ENCODE data around the gene SAP30BP. TPM values are rescaled to one million over a fixed set of nuclear protein-coding genes. Genes with fewer than 3 reads are reported as not detected.

SAP30BP gene
- total RNA-seq, 2 experiments from 2014 or later: 81.4 to 92.7 TPM

GRCh38 chr17:75706042-75706728 lies 39.0 kb downstream of the SAP30BP start:
- H3K27ac Mint-ChIP-seq: no peak overlapping the region

GRCh38 chr17:75707079-75707571 lies 40.0 kb downstream of the SAP30BP start:
- ChIA-PET CTCF (interaction anchor here (0.7 kb wide), 1 partner anchor 41 kb away, joined by 4 read pairs; no protein-coding TSS in a partner anchor), POLR2A (no interaction called here)
- no peaks in the 10 kb centered on the region for H3K9me3 Mint-ChIP-seq
- DNase-seq: no peak
- no peak overlapping the region for H3K4me3 Mint-ChIP-seq
- H3K27me3 Mint-ChIP-seq: no peaks in the 10 kb centered on the region
- no peak overlapping the region for H3K27ac Mint-ChIP-seq
- peaks cover 33% of the 10 kb centered on the region for H3K36me3 Mint-ChIP-seq
- intact Hi-C loops (cut with micrococcal nuclease): no loop called here
- no peaks in the 10 kb centered on the region for H3K4me1 Mint-ChIP-seq (ENCODE audit: low read depth)

More at GRCh38 chr17:75706042-75706728, 39.0 kb downstream of the SAP30BP start:
- CTCF ChIA-PET: interaction anchor here (0.7 kb wide), 1 partner anchor 42 kb away, joined by 4 read pairs; no protein-coding TSS in a partner anchor
- H3K9me3 Mint-ChIP-seq: no peaks in the 10 kb centered on the region
- no peak for DNase-seq
- H3K4me1 Mint-ChIP-seq (ENCODE audit: low read depth): no peaks in the 10 kb centered on the region
- intact Hi-C loops (cut with micrococcal nuclease): no loop called here
- H3K4me3 Mint-ChIP-seq: no peak overlapping the region
- H3K27me3 Mint-ChIP-seq: no peaks in the 10 kb centered on the region
- POLR2A ChIA-PET: no interaction called here
- H3K36me3 Mint-ChIP-seq: peaks cover 39% of the 10 kb centered on the region

GRCh38 chr17:75712446-75712845 lies 45.3 kb downstream of the SAP30BP start:
- intact Hi-C loops (cut with micrococcal nuclease): no loop called here
- peaks cover 3% of the 10 kb centered on the region for H3K27me3 Mint-ChIP-seq
- no peak overlapping the region for H3K4me3 Mint-ChIP-seq
- no peak for DNase-seq
- ChIA-PET CTCF (no interaction called here), POLR2A (no interaction called here)
- H3K9me3 Mint-ChIP-seq: no peaks in the 10 kb centered on the region
- no peaks in the 10 kb centered on the region for H3K4me1 Mint-ChIP-seq (ENCODE audit: low read depth)
- no peak overlapping the region for H3K27ac Mint-ChIP-seq
- peaks cover 9% of the 10 kb centered on the region for H3K36me3 Mint-ChIP-seq

GRCh38 chr17:75719732-75720131 lies 52.6 kb downstream of the SAP30BP start:
- CTCF ChIA-PET: interaction anchor here (1.0 to 2.3 kb wide), 4 partner anchors 27 to 86 kb away, joined by 4 to 7 read pairs (median 6); partner anchors contain the start of gene SMIM5
- Mint-ChIP-seq H3K4me1 (ENCODE audit: low read depth) (peaks cover 3% of the 10 kb centered on the region), H3K4me3 (no peak overlapping the region), H3K9me3 (no peaks in the 10 kb centered on the region), H3K27ac (no peak overlapping the region), H3K36me3 (no peaks in the 10 kb centered on the region), H3K27me3 (peaks cover 11% of the 10 kb centered on the region)
- DNase-seq: no peak
- intact Hi-C loops (cut with micrococcal nuclease): no loop called here
- POLR2A ChIA-PET: no interaction called here

GRCh38 chr17:75720656-75721462 lies 53.7 kb downstream of the SAP30BP start, which contains the start of gene ITGB4:
ITGB4 (plus strand) TSS chr17:75721459; CDS start chr17:75724704, 3,245 bp downstream.
- Mint-ChIP-seq H3K27ac (no peak within 1 kb of the TSS), H3K9me3 (no peaks in the 10 kb centered on the region), H3K27me3 (peaks cover 11% of the 10 kb centered on the region), H3K36me3 (no peaks in the 10 kb centered on the region), H3K4me1 (ENCODE audit: low read depth) (peaks cover 3% of the 10 kb centered on the region), H3K4me3 (peak within 1 kb of the TSS; percentile 69)
- DNase-seq: peak; percentile 64
- ChIA-PET CTCF (interaction anchor here (0.9 to 2.3 kb wide), 6 partner anchors 17 to 87 kb away, joined by 3 to 7 read pairs (median 6); partner anchors contain the start of gene SMIM5), POLR2A (interaction anchor here (0.6 kb wide), 1 partner anchor 11 kb away, joined by 3 read pairs; no protein-coding TSS in a partner anchor)
- intact Hi-C loops (cut with micrococcal nuclease): no loop called here

GRCh38 chr17:75721463-75722011 lies 54.4 kb downstream of the SAP30BP start:
- H3K27me3 Mint-ChIP-seq: peaks cover 9% of the 10 kb centered on the region
- ChIA-PET CTCF (interaction anchor here (0.9 to 2.3 kb wide), 5 partner anchors 17 to 48 kb away, joined by 3 to 7 read pairs (median 6); no protein-coding TSS in a partner anchor), POLR2A (no interaction called here)

GRCh38 chr17:75722076-75722475 lies 54.9 kb downstream of the SAP30BP start:
- Mint-ChIP-seq H3K9me3 (no peaks in the 10 kb centered on the region), H3K27me3 (peaks cover 9% of the 10 kb centered on the region), H3K4me3 (no peak overlapping the region), H3K27ac (no peak overlapping the region), H3K4me1 (ENCODE audit: low read depth) (peaks cover 3% of the 10 kb centered on the region), H3K36me3 (no peaks in the 10 kb centered on the region)
- POLR2A ChIA-PET: interaction anchor here (0.6 kb wide), 1 partner anchor 20 kb away, joined by 3 read pairs; no protein-coding TSS in a partner anchor
- CTCF ChIA-PET: interaction anchor here (1.5 to 1.9 kb wide), 2 partner anchors 16 to 31 kb away, joined by 3 to 7 read pairs; no protein-coding TSS in a partner anchor
- no peak for DNase-seq
- intact Hi-C loops (cut with micrococcal nuclease): no loop called here

More at GRCh38 chr17:75721463-75722011, 54.4 kb downstream of the SAP30BP start:
- Mint-ChIP-seq H3K9me3 (no peaks in the 10 kb centered on the region), H3K4me3 (no peak overlapping the region), H3K27ac (no peak overlapping the region), H3K36me3 (no peaks in the 10 kb centered on the region), H3K4me1 (ENCODE audit: low read depth) (peaks cover 3% of the 10 kb centered on the region)
- no peak for DNase-seq
- intact Hi-C loops (cut with micrococcal nuclease): no loop called here

- Mint-ChIP-seq H3K4me1 (ENCODE audit: low read depth) (peaks cover 3% of the 10 kb centered on the region), H3K27me3 (peaks cover 9% of the 10 kb centered on the region), H3K36me3 (no peaks in the 10 kb centered on the region), H3K27ac (no peak overlapping the region), H3K9me3 (no peaks in the 10 kb centered on the region), H3K4me3 (no peak overlapping the region)
- DNase-seq: no peak
- intact Hi-C loops (cut with micrococcal nuclease): no loop called here
- ChIA-PET POLR2A (interaction anchor here (0.6 kb wide), 1 partner anchor 20 kb away, joined by 3 read pairs; no protein-coding TSS in a partner anchor), CTCF (no interaction called here)
Measured at GRCh38 chr17:75722542-75723095, 55.5 kb downstream of the SAP30BP start.

GRCh38 chr17:75723171-75723930 lies 56.2 kb downstream of the SAP30BP start:
- H3K36me3 Mint-ChIP-seq: no peaks in the 10 kb centered on the region
- ChIA-PET CTCF (interaction anchor here (1.8 kb wide), 1 partner anchor 91 kb away, joined by 5 read pairs; the partner anchor contains the start of gene SMIM5), POLR2A (no interaction called here)
- intact Hi-C loops (cut with micrococcal nuclease): no loop called here
- no peaks in the 10 kb centered on the region for H3K9me3 Mint-ChIP-seq
- H3K4me3 Mint-ChIP-seq: no peak overlapping the region
- H3K4me1 Mint-ChIP-seq (ENCODE audit: low read depth): peaks cover 3% of the 10 kb centered on the region
- no peak for DNase-seq
- peaks cover 9% of the 10 kb centered on the region for H3K27me3 Mint-ChIP-seq
- H3K27ac Mint-ChIP-seq: no peak overlapping the region

- intact Hi-C loops (cut with micrococcal nuclease): no loop called here
- Mint-ChIP-seq H3K4me1 (ENCODE audit: low read depth) (peaks cover 3% of the 10 kb centered on the region), H3K9me3 (no peaks in the 10 kb centered on the region), H3K4me3 (no peak overlapping the region), H3K27ac (no peak overlapping the region), H3K36me3 (no peaks in the 10 kb centered on the region), H3K27me3 (peaks cover 9% of the 10 kb centered on the region)
- CTCF ChIA-PET: interaction anchor here (0.5 to 3.6 kb wide), 3 partner anchors 24 to 91 kb away, joined by 3 to 24 read pairs (median 5); partner anchors contain the start of gene SMIM5
- POLR2A ChIA-PET: no interaction called here
- DNase-seq: no peak
Measured at GRCh38 chr17:75724016-75725003, 57.2 kb downstream of the SAP30BP start.

All from activated CD4-positive, alpha-beta memory T cell treated with anti-CD3 and anti-CD28 coated beads for 36 hours (primary cell).